Lower leg skin (tissue), 4 donors: ENCODE data around the gene ZSCAN25. TPM values are rescaled to one million over a fixed set of nuclear protein-coding genes. Genes with fewer than 3 reads are reported as not detected.
A peak's percentile ranks its signal among the peaks of the same experiment; 100 is the strongest.
"Not testable (repeated sequence)": the region's sequence is repeated elsewhere in the genome, so short reads cannot be mapped to it uniquely, and the experiment has no call there.

Source experiments
- DNase-seq, 2 donors: peaks; one replicate each; pipeline ENCODE4 v3.0.0-alpha.2; 2019; ENCODE audit warnings: low spot score in 2 of 2
- H3K4me3 ChIP-seq: fragments of 200-600 bp; sonication (generic); 2 replicates; pipeline ENCODE4 v1.5.1; 2017; ENCODE audit warnings: mild to moderate bottlenecking, low read depth; ENCODE audit not compliant: poor library complexity, severe bottlenecking
- POLR2A ChIP-seq, 2 donors: fragments of 450-650 bp; IDR thresholded peaks; one replicate each; pipeline ENCODE4 v1.6.1; 2016 to 2017; ENCODE audit warnings: antibody characterized with exemption in 2 of 2, mild to moderate bottlenecking in 1 of 2, moderate library complexity in 1 of 2
- WGBS, 2 donors: methylation state at CpG; one replicate each; pipeline ENCODE4 v1.1.5; 2018; 5-methylcytosine and 5-hydroxymethylcytosine counted together
- intact Hi-C: fragments of 100-400 bp; cut with DNase I; formaldehyde crosslinking; loops from one replicate; pipeline ENCODE4 v1.15.0; 2023; ENCODE audit warnings: low total_unique reads
- total RNA-seq, 4 donors: library from RNA; depleted of rRNA; stranded (reverse); fragments of >200 nt; gene quantifications; one replicate each; pipeline ENCODE4 v1.1.0, GENCODE V29; 2016
- TF ChIP-seq, protein P1 (sequence below), 3 donors: fragments of 450-650 bp; IDR thresholded peaks; one replicate each; pipeline ENCODE4 v1.5.1; 2016; ENCODE audit warnings: antibody characterized with exemption in 3 of 3, mild to moderate bottlenecking in 3 of 3, moderate library complexity in 2 of 3

ZSCAN25 gene
- total RNA-seq, result 10 to 100 TPM; 19.4 to 38.0 (median 23.7) TPM

- no peak for TF ChIP-seq POLR2A (IDR thresholded peaks at IDR 0.05)
- TF ChIP-seq, protein P1, sequence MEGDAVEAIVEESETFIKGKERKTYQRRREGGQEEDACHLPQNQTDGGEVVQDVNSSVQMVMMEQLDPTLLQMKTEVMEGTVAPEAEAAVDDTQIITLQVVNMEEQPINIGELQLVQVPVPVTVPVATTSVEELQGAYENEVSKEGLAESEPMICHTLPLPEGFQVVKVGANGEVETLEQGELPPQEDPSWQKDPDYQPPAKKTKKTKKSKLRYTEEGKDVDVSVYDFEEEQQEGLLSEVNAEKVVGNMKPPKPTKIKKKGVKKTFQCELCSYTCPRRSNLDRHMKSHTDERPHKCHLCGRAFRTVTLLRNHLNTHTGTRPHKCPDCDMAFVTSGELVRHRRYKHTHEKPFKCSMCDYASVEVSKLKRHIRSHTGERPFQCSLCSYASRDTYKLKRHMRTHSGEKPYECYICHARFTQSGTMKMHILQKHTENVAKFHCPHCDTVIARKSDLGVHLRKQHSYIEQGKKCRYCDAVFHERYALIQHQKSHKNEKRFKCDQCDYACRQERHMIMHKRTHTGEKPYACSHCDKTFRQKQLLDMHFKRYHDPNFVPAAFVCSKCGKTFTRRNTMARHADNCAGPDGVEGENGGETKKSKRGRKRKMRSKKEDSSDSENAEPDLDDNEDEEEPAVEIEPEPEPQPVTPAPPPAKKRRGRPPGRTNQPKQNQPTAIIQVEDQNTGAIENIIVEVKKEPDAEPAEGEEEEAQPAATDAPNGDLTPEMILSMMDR (IDR thresholded peaks at IDR 0.05), result no peak
- H3K4me3 ChIP-seq, result peak within 1 kb of the TSS; percentile 88
- intact Hi-C loops, result no loop called here
- DNase-seq, result peak; percentile 77 to 96
- WGBS, 2 donors, result 0 to 1% methylated on average over 35 to 49 of the region's 60 CpGs
Measured at GRCh38 chr7:99616359-99617191, at the start of gene ZSCAN25. ZSCAN25 (plus strand) TSS chr7:99616946; CDS start chr7:99619607, 2,661 bp downstream.

DNA sequence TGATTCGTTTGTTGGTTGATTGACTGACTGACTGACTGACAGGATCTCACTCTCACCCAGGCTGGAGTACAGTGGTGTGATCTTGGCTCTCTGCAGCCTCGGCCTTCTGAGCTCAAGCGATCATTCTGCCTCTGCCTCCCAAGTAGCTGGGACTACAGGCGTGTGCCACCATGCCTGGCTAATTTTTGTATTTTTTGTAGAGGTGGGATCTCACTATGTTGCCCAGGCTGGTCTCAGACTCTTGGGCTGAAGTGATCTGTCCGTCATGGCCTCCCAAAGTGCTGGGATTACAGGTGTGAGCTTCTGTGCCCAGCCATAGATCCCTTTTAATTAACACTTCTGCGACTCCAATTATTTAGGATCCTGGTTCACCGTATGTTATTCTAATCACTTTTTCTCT is 48.0 kb upstream of the ZSCAN25 start:
- DNase-seq, H3K4me3 ChIP-seq, intact Hi-C loops: not testable (repeated sequence)
- WGBS, 2 donors, result 96 to 97% methylated on average over 7 of the region's 7 CpGs

- DNase-seq, result no peak
- TF ChIP-seq POLR2A (IDR thresholded peaks at IDR 0.05), result no peak
- TF ChIP-seq, protein P1 (IDR thresholded peaks at IDR 0.05), result no peak
- intact Hi-C loops, result no loop called here
- WGBS, 2 donors, result 97% methylated on average over 3 of the region's 3 CpGs
- H3K4me3 ChIP-seq, result no peak overlapping the region
Measured at GRCh38 chr7:99571768-99572167, 45.0 kb upstream of the ZSCAN25 start.

- no peak for DNase-seq
- H3K4me3 ChIP-seq, result no peak overlapping the region
- intact Hi-C loops, result no loop called here
- 83 to 87% methylated on average over 1 of the region's 1 CpG for WGBS, 2 donors
- TF ChIP-seq POLR2A (IDR thresholded peaks at IDR 0.05), result no peak
- TF ChIP-seq, protein P1 (IDR thresholded peaks at IDR 0.05), result no peak
Measured at GRCh38 chr7:99573257-99573656, 43.5 kb upstream of the ZSCAN25 start.

DNA sequence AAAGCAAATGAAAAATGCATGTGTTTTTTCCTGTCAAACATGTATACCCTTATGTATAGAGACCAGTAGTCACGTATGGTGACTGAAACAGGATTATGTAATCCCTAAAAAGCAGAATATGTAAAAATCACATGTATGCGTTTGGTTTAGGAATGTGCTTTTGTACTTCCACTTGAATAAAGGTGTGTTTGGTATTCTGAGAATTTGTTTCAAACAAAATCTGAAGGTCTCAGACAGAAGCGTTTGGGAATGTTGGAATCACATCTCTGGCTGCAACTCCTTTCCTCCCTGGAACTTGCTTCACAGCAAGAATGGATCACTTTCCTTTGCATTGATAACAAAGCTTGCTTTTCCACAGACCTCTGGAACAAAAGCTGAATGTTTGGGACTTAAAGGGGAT is 40.5 kb upstream of the ZSCAN25 start:
- no peak for DNase-seq
- H3K4me3 ChIP-seq, result no peak overlapping the region
- intact Hi-C loops, result no loop called here
- TF ChIP-seq, protein P1 (IDR thresholded peaks at IDR 0.05), result no peak
- TF ChIP-seq POLR2A (IDR thresholded peaks at IDR 0.05), result no peak
- 76 to 82% methylated on average over 3 of the region's 3 CpGs for WGBS, 2 donors

DNA sequence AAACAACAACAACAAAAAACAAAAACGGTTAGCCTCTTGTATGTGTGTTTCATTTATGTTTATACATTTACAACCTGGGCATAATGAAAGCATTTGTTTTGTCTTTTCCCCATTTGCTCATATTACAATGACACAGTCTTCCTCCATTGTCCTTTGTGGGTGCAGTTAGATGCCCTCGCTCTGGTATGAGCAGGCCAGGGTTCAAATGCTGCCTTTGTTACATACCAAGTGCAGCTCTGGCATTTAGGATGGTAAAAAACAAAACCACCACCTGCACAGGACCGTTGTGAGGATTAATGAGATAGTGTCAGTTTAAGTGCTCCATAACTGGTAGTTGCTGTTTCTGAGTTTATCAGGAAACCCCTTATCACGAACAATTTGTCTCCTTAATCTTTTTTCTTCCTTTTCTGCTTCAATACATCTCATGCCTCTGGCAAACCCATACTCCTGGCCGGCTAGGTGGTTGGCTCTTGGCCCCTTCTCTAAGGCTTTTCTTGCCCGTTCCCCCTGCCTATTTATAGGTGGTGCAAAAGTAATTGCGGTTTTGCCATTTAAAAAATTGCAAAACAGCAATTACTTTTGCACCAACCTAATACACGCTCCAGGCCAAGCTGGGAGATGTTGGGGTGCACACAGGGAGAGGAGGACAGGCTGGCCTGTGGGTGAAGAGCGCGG is 37.3 kb upstream of the ZSCAN25 start:
- 35 to 37% methylated on average over 10 of the region's 10 CpGs for WGBS, 2 donors
- H3K4me3 ChIP-seq, result peak overlapping the region; percentile 31
- TF ChIP-seq, protein P1 (IDR thresholded peaks at IDR 0.05), result no peak
- no peak for TF ChIP-seq POLR2A (IDR thresholded peaks at IDR 0.05)
- DNase-seq, result peak in 1 of 2 donors; percentile 68
- intact Hi-C loops, result no loop called here
